ENCODE results near the gene CYFIP1.

GRCh38 chr15:23014394-23015000, 34.3 kb upstream of the CYFIP1 start:
- TF ChIP-seq CTCF (IDR thresholded peaks at IDR 0.05; ENCODE audit: insufficient read depth, low read length) (no peak), REST (IDR thresholded peaks at IDR 0.05; ENCODE audit: insufficient replicate concordance, low read depth) (no peak), GABPA (IDR thresholded peaks at IDR 0.05; ENCODE audit: low read depth) (no peak), POLR2AphosphoS5 (IDR thresholded peaks at IDR 0.05; ENCODE audit: low read depth) (no peak)

Data from HL-60 (cell line).